OCI-LY1 (cell line): ENCODE measurements around the gene FREM2.

ENCODE experiments used
- H2AFZ ChIP-seq: fragments of 200-600 bp; sonication (generic), shearing (Covaris generic); 2 replicates; pipeline ENCODE4 v1.6.0; 2014; ENCODE audit warnings: antibody characterized with exemption, mild to moderate bottlenecking, low read length
- H3F3A ChIP-seq: fragments of 200-600 bp; sonication (generic), shearing (Covaris generic); 2 replicates; pipeline ENCODE4 v1.6.0; 2014; ENCODE audit warnings: mild to moderate bottlenecking, antibody characterized with exemption, low read length, moderate library complexity; ENCODE audit not compliant: insufficient read depth
- H3K27ac ChIP-seq: fragments of 200-600 bp; sonication (generic); 2 replicates; pipeline ENCODE4 v1.5.1; 2014; ENCODE audit warnings: low read length, mixed run types, mild to moderate bottlenecking, low read depth; ENCODE audit not compliant: poor library complexity, severe bottlenecking
- H3K27me3 ChIP-seq: fragments of 200-600 bp; sonication (generic); 2 replicates; pipeline ENCODE4 v1.6.0; 2014; ENCODE audit warnings: antibody characterized with exemption, mild to moderate bottlenecking, low read length, moderate library complexity; ENCODE audit not compliant: insufficient read depth
- H3K36me3 ChIP-seq: fragments of 200-600 bp; sonication (generic); 2 replicates; pipeline ENCODE4 v1.6.1; 2014; ENCODE audit warnings: mild to moderate bottlenecking, antibody characterized with exemption, low read length, moderate library complexity, mixed read lengths; ENCODE audit not compliant: insufficient read depth
- H3K4me1 ChIP-seq: fragments of 200-600 bp; sonication (generic); 2 replicates; pipeline ENCODE4 v1.5.1; 2014; ENCODE audit warnings: mild to moderate bottlenecking, low read length, moderate library complexity; ENCODE audit not compliant: insufficient read depth, severe bottlenecking
- H3K4me2 ChIP-seq: fragments of 200-600 bp; sonication (generic), shearing (Covaris generic); 2 replicates; pipeline ENCODE4 v1.6.1; 2014; ENCODE audit warnings: low read length
- H3K4me3 ChIP-seq: fragments of 200-600 bp; sonication (generic); 2 replicates; pipeline ENCODE4 v1.5.1; 2014; ENCODE audit warnings: low read length, low read depth, mild to moderate bottlenecking, mixed read lengths; ENCODE audit not compliant: poor library complexity, severe bottlenecking
- H3K79me2 ChIP-seq: fragments of 200-600 bp; shearing (Covaris generic); 2 replicates; pipeline ENCODE4 v1.6.1; 2016; ENCODE audit warnings: mixed run types, low read length, mixed read lengths; ENCODE audit not compliant: insufficient read depth
- H3K9ac ChIP-seq: fragments of 200-600 bp; sonication (generic), shearing (Covaris generic); 2 replicates; pipeline ENCODE4 v1.6.1; 2014; ENCODE audit warnings: mild to moderate bottlenecking, low read length, mixed read lengths
- H3K9me2 ChIP-seq: fragments of 200-600 bp; sonication (generic), shearing (Covaris generic); 2 replicates; pipeline ENCODE4 v1.6.1; 2014; ENCODE audit warnings: low read depth, mild to moderate bottlenecking, low read length, mixed read lengths
- H3K9me3 ChIP-seq: fragments of 200-600 bp; shearing (Covaris generic); 2 replicates; pipeline ENCODE4 v1.6.1; 2014; ENCODE audit warnings: low read length, mixed read lengths
- H4K20me1 ChIP-seq: fragments of 200-600 bp; sonication (generic), shearing (Covaris generic); 2 replicates; pipeline ENCODE4 v1.6.0; 2016; ENCODE audit warnings: mild to moderate bottlenecking, low read length; ENCODE audit not compliant: insufficient read depth
- CTCF ChIP-seq: fragments of 200-600 bp; sonication (generic), shearing (Covaris generic); IDR thresholded peaks from 2 replicates; pipeline ENCODE4 v1.5.1; 2017; ENCODE audit warnings: mild to moderate bottlenecking, antibody characterized with exemption, low read length, moderate library complexity, mixed read lengths
- EZH2 ChIP-seq: fragments of 200-600 bp; sonication (generic), shearing (Covaris generic); IDR thresholded peaks from 2 replicates; pipeline ENCODE4 v1.8.0; 2017; ENCODE audit warnings: borderline replicate concordance, mixed run types, mild to moderate bottlenecking, antibody characterized with exemption, low read length, moderate library complexity, mixed read lengths

The FREM2 gene

GRCh38 chr13:38781539-38781938, 94.7 kb downstream of the FREM2 start:
- Histone ChIP-seq H3K4me2 (no peak overlapping the region), H3K9ac (no peak overlapping the region), H3F3A (no peaks in the 10 kb centered on the region), H3K27me3 (no peaks in the 10 kb centered on the region), H3K79me2 (no peaks in the 10 kb centered on the region), H3K9me2 (no peaks in the 10 kb centered on the region), H2AFZ (no peak overlapping the region), H3K27ac (no peak overlapping the region), H4K20me1 (no peaks in the 10 kb centered on the region), H3K9me3 (no peaks in the 10 kb centered on the region), H3K36me3 (no peaks in the 10 kb centered on the region), H3K4me3 (no peak overlapping the region), H3K4me1 (no peaks in the 10 kb centered on the region)
- TF ChIP-seq EZH2 (no peak), CTCF (no peak)

GRCh38 chr13:38784036-38784880, 97.4 kb downstream of the FREM2 start:
- Histone ChIP-seq H3K9me3 (no peaks in the 10 kb centered on the region), H3K9me2 (no peaks in the 10 kb centered on the region), H3K36me3 (no peaks in the 10 kb centered on the region), H3K4me2 (no peak overlapping the region), H3K4me3 (no peak overlapping the region), H3K4me1 (no peaks in the 10 kb centered on the region), H2AFZ (no peak overlapping the region), H3K79me2 (no peaks in the 10 kb centered on the region), H3K9ac (no peak overlapping the region), H4K20me1 (no peaks in the 10 kb centered on the region), H3F3A (no peaks in the 10 kb centered on the region), H3K27ac (no peak overlapping the region), H3K27me3 (no peaks in the 10 kb centered on the region)
- TF ChIP-seq CTCF = no peak
- no peak for TF ChIP-seq EZH2

- H3K9me3 ChIP-seq = no peaks in the 10 kb centered on the region
- H3K4me3 ChIP-seq = no peak overlapping the region
- H3K9me2 ChIP-seq = no peaks in the 10 kb centered on the region
- no peaks in the 10 kb centered on the region for H3F3A ChIP-seq
- no peaks in the 10 kb centered on the region for H3K36me3 ChIP-seq
- H3K79me2 ChIP-seq = no peaks in the 10 kb centered on the region
- no peak for TF ChIP-seq CTCF
- TF ChIP-seq EZH2 = no peak
- no peak overlapping the region for H3K27ac ChIP-seq
- no peaks in the 10 kb centered on the region for H4K20me1 ChIP-seq
- no peak overlapping the region for H3K9ac ChIP-seq
- H2AFZ ChIP-seq = no peak overlapping the region
- no peak overlapping the region for H3K4me2 ChIP-seq
- H3K27me3 ChIP-seq = no peaks in the 10 kb centered on the region
- H3K4me1 ChIP-seq = no peaks in the 10 kb centered on the region
These were observed 98.2 kb downstream of the FREM2 start for GRCh38 chr13:38785042-38785441.
